Muscle layer of duodenum (tissue), 2 donors: ENCODE data around the gene PNPLA3.

ENCODE experiments used
- H3K27ac ChIP-seq: one replicate; pipeline ENCODE4 v1.7.0; 2013; ENCODE audit warnings: mild to moderate bottlenecking, low read length
- H3K27me3 ChIP-seq: one replicate; pipeline ENCODE4 v1.7.0; 2013; ENCODE audit warnings: low read depth, mild to moderate bottlenecking, control low read depth, low read length
- H3K36me3 ChIP-seq, 2 donors: one replicate each; pipeline ENCODE4 v1.7.0; 2013; ENCODE audit warnings: low read length in 2 of 2, control low read depth in 1 of 2, mild to moderate bottlenecking in 1 of 2; ENCODE audit not compliant: insufficient read depth in 2 of 2, control insufficient read depth in 1 of 2
- H3K4me1 ChIP-seq, 2 donors: one replicate each; pipeline ENCODE4 v1.7.0; 2013; ENCODE audit warnings: low read length in 2 of 2, mild to moderate bottlenecking in 2 of 2, control low read depth in 1 of 2, moderate library complexity in 1 of 2; ENCODE audit not compliant: insufficient read depth in 2 of 2, control insufficient read depth in 1 of 2
- H3K4me3 ChIP-seq, 2 donors: one replicate each; pipeline ENCODE4 v1.7.0; 2013; ENCODE audit warnings: low read length in 2 of 2, low read depth in 1 of 2, mild to moderate bottlenecking in 1 of 2
- H3K9me3 ChIP-seq, 2 donors: one replicate each; pipeline ENCODE4 v1.7.0; 2013; ENCODE audit warnings: low read length in 2 of 2, control low read depth in 1 of 2, mild to moderate bottlenecking in 1 of 2; ENCODE audit not compliant: control insufficient read depth in 1 of 2
- donor health status: healthy.

Gene PNPLA3, protein sequence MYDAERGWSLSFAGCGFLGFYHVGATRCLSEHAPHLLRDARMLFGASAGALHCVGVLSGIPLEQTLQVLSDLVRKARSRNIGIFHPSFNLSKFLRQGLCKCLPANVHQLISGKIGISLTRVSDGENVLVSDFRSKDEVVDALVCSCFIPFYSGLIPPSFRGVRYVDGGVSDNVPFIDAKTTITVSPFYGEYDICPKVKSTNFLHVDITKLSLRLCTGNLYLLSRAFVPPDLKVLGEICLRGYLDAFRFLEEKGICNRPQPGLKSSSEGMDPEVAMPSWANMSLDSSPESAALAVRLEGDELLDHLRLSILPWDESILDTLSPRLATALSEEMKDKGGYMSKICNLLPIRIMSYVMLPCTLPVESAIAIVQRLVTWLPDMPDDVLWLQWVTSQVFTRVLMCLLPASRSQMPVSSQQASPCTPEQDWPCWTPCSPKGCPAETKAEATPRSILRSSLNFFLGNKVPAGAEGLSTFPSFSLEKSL

DNA sequence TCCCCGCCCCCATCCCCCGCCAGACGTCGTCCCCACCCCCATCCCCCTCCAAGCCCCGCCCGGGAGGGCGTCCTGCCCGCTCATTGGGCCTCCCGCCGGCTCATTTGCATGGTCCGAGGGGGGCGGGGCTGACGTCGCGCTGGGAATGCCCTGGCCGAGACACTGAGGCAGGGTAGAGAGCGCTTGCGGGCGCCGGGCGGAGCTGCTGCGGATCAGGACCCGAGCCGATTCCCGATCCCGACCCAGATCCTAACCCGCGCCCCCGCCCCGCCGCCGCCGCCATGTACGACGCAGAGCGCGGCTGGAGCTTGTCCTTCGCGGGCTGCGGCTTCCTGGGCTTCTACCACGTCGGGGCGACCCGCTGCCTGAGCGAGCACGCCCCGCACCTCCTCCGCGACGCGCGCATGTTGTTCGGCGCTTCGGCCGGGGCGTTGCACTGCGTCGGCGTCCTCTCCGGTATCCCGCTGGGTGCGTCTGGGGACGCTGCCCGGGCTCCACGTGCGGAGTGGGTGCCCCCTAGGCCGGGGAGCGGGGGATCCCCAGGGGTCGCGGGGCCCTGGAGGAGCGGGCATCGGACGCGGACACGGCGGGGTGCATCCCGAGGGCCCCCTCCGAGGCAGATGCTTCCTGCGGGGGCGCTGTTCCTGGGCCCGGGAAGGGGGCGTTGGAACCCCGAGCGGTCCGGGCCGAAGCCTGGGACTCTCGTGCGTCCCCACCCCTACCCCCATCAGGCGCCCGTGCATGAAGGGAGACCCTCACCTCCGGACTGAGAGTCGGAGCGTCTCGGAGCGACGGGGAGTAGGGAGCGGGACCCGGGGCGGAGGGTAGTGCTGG lies at the start of gene PNPLA3:
Gene PNPLA3 (plus strand): TSS at position 175 of the 834 bp plus-strand sequence. CDS start 107 bp downstream, at position 282.
- Histone ChIP-seq H3K27ac (no peak within 1 kb of the TSS), H3K9me3 (no peaks in the 10 kb centered on the region), H3K27me3 (no peaks in the 10 kb centered on the region), H3K4me1 (no peaks in the 10 kb centered on the region), H3K36me3 (no peaks in the 10 kb centered on the region), H3K4me3 (peak within 1 kb of the TSS; percentile 3 to 64)

DNA sequence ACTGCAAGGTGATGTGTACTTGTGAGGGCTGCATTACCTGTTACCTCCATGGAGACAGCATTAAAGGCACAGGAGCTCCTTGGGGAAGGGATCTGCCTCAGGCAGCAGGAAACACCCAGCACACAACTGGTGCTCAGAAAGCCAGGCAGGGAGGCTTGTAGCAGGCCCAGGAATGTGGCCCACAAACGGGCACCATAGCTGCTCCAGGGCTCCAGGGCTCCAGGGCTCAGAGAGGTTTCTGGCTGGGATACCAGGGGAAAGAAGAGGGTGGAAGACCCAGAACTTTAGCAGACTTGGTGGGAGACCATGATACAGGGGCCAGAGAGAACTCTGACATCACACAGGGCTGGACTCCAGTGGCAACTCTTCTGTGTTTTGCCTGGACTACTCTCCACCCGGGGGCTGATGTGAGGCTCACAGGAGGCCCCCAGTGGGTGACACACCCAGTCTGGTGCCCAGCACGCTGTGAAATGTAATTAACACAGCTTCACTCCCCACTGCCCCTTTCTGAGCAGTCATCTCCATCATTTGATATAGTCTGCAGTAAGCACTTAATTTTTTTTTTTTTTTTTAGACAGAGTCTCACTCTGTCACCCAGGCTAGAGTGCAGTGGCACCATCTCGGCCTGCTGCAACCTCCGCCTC lies 46.6 kb upstream of the PNPLA3 start:
- Histone ChIP-seq H3K4me1 (no peaks in the 10 kb centered on the region), H3K4me3 (no peak overlapping the region), H3K27ac (no peak overlapping the region), H3K36me3 (no peaks in the 10 kb centered on the region), H3K27me3 (no peaks in the 10 kb centered on the region), H3K9me3 (peaks cover 0 to under 1% of the 10 kb centered on the region in 2 donors)

DNA sequence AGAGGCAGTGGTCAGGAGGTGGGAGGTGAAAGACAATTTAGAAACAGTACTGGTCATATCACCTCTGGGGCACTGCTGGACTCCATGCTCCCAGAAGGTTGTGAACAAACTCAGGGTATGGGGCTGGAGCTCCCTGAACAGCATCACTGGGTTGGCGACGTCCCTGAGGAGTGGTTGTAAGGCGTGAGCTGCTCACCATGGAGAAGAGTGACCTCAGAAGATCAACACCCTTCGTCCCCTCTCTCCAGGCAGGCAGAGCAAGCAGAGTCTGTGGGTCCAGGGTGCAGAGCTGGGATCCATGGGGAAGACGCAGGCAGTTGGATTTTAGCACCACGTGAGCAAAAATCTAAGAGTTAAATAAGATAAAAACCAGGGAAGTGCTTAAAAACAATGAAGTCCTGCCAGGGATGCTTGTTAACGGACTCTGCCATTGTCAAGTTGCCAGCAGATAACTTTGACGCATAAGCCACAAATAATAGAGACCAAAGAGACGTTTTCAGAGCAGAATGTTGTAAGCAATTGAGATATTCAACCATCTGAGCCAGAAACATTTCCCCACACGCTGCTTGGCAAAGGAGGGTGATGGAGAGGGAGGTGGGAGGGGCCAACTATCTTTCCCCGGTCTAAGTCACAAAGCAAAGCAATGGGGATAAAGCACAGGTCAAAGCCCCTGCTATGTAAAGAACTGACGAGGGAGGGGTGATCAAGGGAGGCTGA lies 45.4 kb upstream of the PNPLA3 start:
- Histone ChIP-seq H3K9me3 (no peaks in the 10 kb centered on the region), H3K27ac (no peak overlapping the region), H3K27me3 (no peaks in the 10 kb centered on the region), H3K4me3 (no peak overlapping the region), H3K4me1 (no peaks in the 10 kb centered on the region), H3K36me3 (no peaks in the 10 kb centered on the region)

DNA sequence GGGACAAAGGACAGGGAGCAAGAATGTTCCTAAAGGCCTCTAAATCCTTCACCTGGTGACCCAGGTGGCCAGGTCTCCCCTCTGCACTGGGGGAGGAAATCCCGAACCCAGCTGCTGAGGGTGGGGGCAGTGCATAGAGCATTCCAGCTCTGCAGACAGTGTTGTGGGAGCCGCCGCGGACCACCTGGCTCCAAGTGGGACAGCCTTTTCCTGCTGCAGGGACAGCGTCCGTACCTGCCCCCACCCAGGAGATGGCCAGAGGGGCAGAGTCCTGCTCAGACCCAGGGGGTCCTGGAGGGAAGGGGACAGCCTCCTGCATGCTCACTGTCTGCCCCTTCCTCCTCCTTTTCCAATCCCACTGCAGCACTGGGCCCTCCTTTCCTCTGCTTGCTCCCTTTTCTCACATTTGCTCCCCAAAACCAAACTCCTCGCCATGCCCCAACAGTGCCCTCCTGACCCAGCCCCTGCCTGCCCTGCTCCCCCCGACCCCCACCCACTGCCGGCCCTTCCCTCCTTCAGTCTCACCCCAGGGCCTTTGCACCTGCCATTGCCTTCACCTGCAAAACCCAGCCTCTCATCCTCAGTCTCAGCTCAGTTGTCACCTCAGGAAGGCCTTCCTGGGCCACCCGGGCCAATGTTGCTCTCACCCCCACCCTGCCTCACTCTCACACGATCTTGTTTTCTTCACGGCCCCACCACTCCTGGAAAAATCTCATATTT lies 44.6 kb upstream of the PNPLA3 start:
- Histone ChIP-seq H3K36me3 (no peaks in the 10 kb centered on the region), H3K27me3 (no peaks in the 10 kb centered on the region), H3K4me3 (no peak overlapping the region), H3K4me1 (no peaks in the 10 kb centered on the region), H3K27ac (no peak overlapping the region), H3K9me3 (no peaks in the 10 kb centered on the region)

- Histone ChIP-seq H3K9me3 (no peaks in the 10 kb centered on the region), H3K4me1 (no peaks in the 10 kb centered on the region), H3K4me3 (no peak overlapping the region), H3K27me3 (no peaks in the 10 kb centered on the region), H3K27ac (no peak overlapping the region), H3K36me3 (no peaks in the 10 kb centered on the region)
Observed at GRCh38 chr22:43879901-43880540, 43.6 kb upstream of the PNPLA3 start.

- Histone ChIP-seq H3K36me3 (no peaks in the 10 kb centered on the region), H3K27ac (no peak overlapping the region), H3K4me1 (no peaks in the 10 kb centered on the region), H3K9me3 (no peaks in the 10 kb centered on the region), H3K27me3 (no peaks in the 10 kb centered on the region), H3K4me3 (no peak overlapping the region)
Observed at GRCh38 chr22:43880541-43880991, 43.0 kb upstream of the PNPLA3 start.

- Histone ChIP-seq H3K4me1 (no peaks in the 10 kb centered on the region), H3K27ac (no peak overlapping the region), H3K9me3 (no peaks in the 10 kb centered on the region), H3K4me3 (no peak overlapping the region), H3K36me3 (no peaks in the 10 kb centered on the region), H3K27me3 (no peaks in the 10 kb centered on the region)
Observed at GRCh38 chr22:43881091-43882061, 42.2 kb upstream of the PNPLA3 start.

GRCh38 chr22:43882122-43882767 lies 41.4 kb upstream of the PNPLA3 start:
- Histone ChIP-seq H3K4me3 (no peak overlapping the region), H3K36me3 (no peaks in the 10 kb centered on the region), H3K27ac (no peak overlapping the region), H3K27me3 (no peaks in the 10 kb centered on the region), H3K9me3 (no peaks in the 10 kb centered on the region), H3K4me1 (no peaks in the 10 kb centered on the region)

DNA sequence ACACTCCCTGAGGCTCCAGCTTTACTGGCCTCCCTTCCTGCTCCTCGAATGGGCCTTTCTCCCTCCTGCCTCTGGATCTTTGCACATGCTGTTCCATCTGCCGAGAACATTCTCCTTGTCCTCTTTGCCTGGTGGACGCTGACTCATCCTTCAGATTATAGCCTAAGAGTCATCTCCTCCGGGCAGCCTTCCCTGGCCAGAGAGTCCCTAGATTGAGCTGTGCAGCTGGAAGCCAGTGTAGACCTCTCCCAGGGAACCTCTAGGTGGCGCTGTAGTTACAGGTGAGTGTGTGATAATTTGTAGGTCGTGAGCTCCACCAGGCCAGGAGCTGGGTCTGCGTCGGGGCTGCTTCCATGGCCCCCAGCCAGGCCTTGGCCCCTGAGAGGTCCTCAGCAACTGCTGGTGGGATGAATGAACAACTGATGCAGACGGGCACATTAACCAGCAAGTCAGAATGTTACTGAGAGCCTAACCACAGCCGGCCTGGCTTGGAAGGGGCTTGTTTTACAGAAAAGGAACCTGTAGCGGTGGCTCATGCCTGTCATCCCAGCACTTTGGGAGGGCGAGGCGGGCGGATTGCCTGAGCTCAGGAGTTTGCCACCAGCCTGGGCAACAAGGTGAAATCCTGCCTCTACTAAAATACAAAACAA lies 40.5 kb upstream of the PNPLA3 start:
- H3K36me3 ChIP-seq = no peaks in the 10 kb centered on the region
- H3K27me3 ChIP-seq = no peaks in the 10 kb centered on the region
- no peak overlapping the region for H3K4me3 ChIP-seq
- H3K27ac ChIP-seq = no peak overlapping the region
- no peaks in the 10 kb centered on the region for H3K9me3 ChIP-seq
- no peaks in the 10 kb centered on the region for H3K4me1 ChIP-seq
